GM19324 (cell line): ENCODE measurements around the gene NXT2.
"Not testable (repeated sequence)": the region's sequence is repeated elsewhere in the genome, so short reads cannot be mapped to it uniquely, and the experiment has no call there.

Source experiments
- ATAC-seq: cut with Tn5 transposase; IDR thresholded peaks from one replicate; pipeline ENCODE4 v1.9.1; 2021; ENCODE audit warnings: mild to moderate bottlenecking, moderate library complexity; ENCODE audit not compliant: unreplicated experiment, low FRiP score

NXT2 gene

GRCh38 chrX:109536439-109537323 is at the start of gene NXT2:
NXT2 (plus strand) TSS chrX:109536844; CDS start chrX:109537007, 163 bp downstream.
- ATAC-seq: peak; percentile 99

DNA sequence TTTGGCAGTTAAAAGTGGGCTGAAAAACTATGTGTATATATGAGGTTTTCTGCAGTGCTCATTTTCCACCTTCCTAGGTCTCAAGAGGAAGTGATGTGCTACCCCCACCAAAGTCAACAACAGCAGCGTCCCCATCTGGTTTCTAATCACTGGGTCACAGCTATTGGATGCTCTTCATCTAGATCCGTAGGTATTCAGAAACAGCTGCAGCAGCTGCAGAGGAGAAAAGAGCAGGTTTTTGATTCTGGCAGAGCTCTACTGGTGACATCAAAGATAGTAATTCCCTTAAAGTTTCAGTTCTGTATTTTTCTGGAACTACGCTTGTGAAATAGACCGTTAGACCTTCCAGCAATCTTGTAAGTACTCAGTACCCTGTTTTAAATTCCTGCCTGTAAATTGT is 49.0 kb upstream of the NXT2 start:
- ATAC-seq: no peak

- no peak for ATAC-seq
These were observed 47.5 kb upstream of the NXT2 start for GRCh38 chrX:109489174-109489573.

GRCh38 chrX:109498434-109498833 is 38.2 kb upstream of the NXT2 start:
- ATAC-seq: no peak

GRCh38 chrX:109501176-109501575 is 35.5 kb upstream of the NXT2 start:
- ATAC-seq: no peak

DNA sequence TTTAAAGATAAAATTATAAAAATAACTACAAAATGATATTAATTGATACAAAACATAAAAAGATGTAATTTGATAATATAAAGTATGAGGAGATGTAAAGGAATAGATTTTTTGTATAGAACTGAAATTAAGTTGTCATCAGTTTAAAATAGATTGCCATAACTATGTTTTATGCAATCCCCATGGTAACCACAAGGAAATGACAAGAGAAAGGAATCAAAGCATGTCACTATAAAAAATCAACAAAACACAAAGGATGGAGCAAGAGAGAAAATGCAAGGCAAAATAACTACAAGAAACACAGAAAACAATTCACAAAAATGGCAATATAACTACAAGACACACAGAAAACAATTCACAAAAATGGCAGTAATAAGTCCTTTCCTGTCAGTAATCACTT is 27.7 kb upstream of the NXT2 start:
- no peak for ATAC-seq

- ATAC-seq: no peak
These were observed 25.5 kb upstream of the NXT2 start for GRCh38 chrX:109511113-109511512.

DNA sequence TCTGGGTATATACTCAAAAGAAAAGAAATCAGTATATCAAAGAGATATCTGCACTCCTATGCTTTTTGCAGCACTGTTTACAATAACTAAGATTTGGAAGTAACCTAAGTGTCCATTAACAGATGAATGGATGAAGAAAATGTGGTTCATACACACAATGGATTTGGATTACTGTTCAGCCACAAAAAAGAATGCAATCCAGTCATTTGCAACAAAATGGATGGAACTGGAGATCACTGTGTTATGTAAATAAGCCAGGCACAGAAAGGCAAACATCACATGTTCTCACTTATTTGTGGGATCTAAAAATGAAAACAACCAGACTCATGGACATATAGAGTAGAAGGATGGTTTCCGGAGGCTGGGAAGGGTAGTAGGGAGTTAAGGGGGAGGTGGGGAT is 17.6 kb upstream of the NXT2 start:
- no peak for ATAC-seq

GRCh38 chrX:109533005-109533404 is 3.6 kb upstream of the NXT2 start:
- no peak for ATAC-seq

- ATAC-seq: no peak
These were observed 3.0 kb upstream of the NXT2 start for GRCh38 chrX:109533631-109534030.

GRCh38 chrX:109534933-109535332 is 1.7 kb upstream of the NXT2 start:
- no peak for ATAC-seq

DNA sequence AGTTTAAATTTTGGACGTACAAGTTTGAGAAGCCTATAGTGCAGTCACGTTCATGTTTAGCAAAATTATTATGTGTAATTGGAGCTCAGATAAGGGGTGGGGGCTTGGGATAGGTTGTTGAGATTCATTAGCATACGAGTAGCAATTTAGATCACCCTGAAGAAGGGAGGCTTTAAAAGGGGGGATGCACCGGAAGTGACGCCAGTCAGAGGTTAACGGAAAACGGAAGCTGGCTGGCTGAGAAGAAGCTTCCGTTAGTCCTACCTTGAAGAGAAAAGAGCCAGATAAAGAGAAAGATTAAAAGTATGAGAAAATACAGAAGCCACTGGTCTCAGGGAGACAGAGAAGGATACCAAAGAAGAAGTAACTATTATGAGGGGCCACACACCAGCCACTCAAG is 1.1 kb upstream of the NXT2 start:
- no peak for ATAC-seq

DNA sequence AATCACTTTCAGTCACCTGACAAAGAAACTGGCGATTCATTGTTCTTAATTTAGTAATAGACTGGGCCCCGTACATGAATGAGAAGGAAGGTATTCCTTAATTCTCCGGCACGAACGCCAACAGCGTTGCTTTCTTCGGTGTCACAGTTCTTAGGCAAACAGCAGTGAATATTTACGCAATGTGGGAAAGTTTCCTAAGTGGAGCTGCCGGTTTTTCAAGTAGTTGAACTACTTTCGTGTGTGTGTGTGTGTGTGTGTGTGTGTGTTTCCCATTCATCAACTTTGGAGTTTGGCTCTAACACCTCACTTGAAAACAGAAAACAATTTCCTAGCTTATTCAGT is 651 bp downstream of the NXT2 start:
- ATAC-seq: no peak

DNA sequence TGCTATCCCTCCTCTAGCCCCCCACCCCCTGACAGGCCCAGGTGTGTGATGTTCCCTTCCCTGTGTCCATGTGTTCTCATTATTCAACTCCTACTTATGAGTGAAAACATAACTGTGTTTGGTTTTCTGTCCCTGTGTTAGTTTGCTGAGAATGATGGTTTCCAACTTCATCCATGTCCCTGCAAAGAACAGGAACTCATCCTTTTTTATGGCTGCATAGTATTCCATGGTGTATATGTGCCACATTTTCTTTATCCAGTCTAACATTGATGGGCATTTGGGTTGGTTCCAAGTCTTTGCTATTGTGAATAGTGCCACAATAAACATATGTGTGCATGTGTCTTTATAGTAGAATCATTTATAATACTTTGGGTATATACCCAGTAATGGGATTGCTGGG is 2.4 kb downstream of the NXT2 start:
- ATAC-seq: not testable (repeated sequence)

DNA sequence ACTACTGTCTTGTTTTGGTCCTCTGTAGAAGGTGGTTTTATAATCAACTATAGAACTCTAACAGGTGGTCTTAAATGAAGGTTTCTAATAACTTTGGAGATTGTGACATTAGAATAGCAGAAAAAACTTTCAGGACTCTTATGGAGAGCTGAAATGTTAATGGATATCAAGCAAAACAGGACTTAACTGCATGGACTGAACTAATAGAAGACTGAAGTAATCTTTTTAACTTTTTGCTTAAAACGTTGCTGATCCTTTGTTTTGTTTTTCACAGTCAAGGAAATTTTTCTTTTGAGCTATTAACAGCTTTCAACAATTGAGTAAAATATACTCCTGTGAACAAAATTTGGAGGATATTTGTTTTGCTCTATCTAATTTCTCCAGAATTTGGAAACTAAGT is 17.2 kb downstream of the NXT2 start:
- ATAC-seq: no peak

DNA sequence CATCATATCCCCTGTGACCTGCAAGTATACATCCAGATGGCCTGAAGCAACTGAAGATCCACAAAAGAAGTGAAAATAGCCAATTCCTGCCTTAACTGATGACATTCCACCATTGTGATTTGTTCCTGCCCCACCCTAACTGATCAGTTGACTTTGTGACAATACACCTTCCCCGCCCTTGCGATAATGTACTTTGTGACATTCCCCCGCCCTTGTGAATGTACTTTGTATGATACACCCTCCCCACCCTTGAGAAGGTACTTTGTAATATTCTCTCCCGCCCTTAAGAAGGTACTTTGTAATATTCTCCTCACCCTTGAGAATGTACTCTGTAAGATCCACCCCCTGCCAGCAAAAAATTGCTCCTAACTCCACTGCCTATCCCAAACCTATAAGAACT is 39.4 kb downstream of the NXT2 start:
- ATAC-seq: not testable (repeated sequence)

DNA sequence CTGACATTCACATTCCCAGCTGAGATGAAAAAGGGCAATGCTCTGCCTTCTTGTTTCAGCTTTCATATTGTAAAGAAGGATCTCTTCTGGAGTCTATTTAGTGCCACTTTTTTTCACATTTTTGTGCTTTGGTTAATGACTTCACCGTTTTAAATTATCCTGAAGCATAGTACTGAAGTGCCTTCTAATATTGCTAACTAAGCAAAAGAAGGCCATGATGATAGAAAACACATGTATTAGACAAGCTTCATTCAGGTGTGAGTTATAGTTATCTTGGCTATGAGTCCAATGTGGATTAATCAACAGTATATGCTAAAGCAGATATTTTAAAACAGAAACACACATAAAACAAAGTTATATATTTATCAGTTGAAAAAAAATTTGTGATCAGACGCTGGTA is 40.4 kb downstream of the NXT2 start:
- ATAC-seq: no peak

- no peak for ATAC-seq
These were observed 42.3 kb downstream of the NXT2 start for GRCh38 chrX:109578916-109579315.

- ATAC-seq: no peak
These were observed 48.8 kb downstream of the NXT2 start for GRCh38 chrX:109585488-109585887.

GRCh38 chrX:109590176-109590575 is 53.5 kb downstream of the NXT2 start:
- no peak for ATAC-seq
